Mesenchymal stem cell (in vitro differentiated cells and primary cell): ENCODE measurements around the gene IGF2.

Experiments used
- DNase-seq: peaks from one replicate; pipeline ENCODE4 v3.0.0-alpha.2; 2013
- H2AFZ ChIP-seq: one replicate; pipeline ENCODE4 v1.6.1; 2013; ENCODE audit warnings: low read depth, mild to moderate bottlenecking, control low read depth, inconsistent platforms, low read length, moderate library complexity
- H2AK5ac ChIP-seq: 2 replicates; pipeline ENCODE4 v1.6.1; 2013; ENCODE audit warnings: low read length, moderate library complexity, mild to moderate bottlenecking, inconsistent platforms; ENCODE audit not compliant: severe bottlenecking
- H2BK120ac ChIP-seq: one replicate; pipeline ENCODE4 v1.6.1; 2013; ENCODE audit warnings: low read depth, mild to moderate bottlenecking, inconsistent platforms, low read length, moderate library complexity
- H2BK12ac ChIP-seq, 2 experiments: one replicate each; pipeline ENCODE4 v1.6.1; 2013; ENCODE audit warnings: inconsistent platforms in 2 of 2, low read length in 2 of 2, mild to moderate bottlenecking in 2 of 2, moderate library complexity in 2 of 2, control low read depth in 1 of 2
- H2BK15ac ChIP-seq: one replicate; pipeline ENCODE4 v1.6.1; 2013; ENCODE audit warnings: mild to moderate bottlenecking, low read depth, inconsistent platforms; ENCODE audit not compliant: poor library complexity, severe bottlenecking
- H2BK5ac ChIP-seq: 2 replicates; pipeline ENCODE4 v1.6.1; 2013; ENCODE audit warnings: low read depth, mild to moderate bottlenecking, low read length, control low read depth, inconsistent platforms; ENCODE audit not compliant: poor library complexity, severe bottlenecking
- H3K14ac ChIP-seq, 2 experiments: one replicate each; pipeline ENCODE4 v1.6.1; 2013; ENCODE audit warnings: inconsistent platforms in 2 of 2, low read length in 2 of 2, control low read depth in 1 of 2, mild to moderate bottlenecking in 1 of 2, moderate library complexity in 1 of 2
- H3K18ac ChIP-seq, 2 experiments: one replicate each; pipeline ENCODE4 v1.6.1; 2013; ENCODE audit warnings: inconsistent platforms in 2 of 2, low read length in 2 of 2, control low read depth in 1 of 2, low read depth in 1 of 2, mild to moderate bottlenecking in 1 of 2
- H3K23ac ChIP-seq, 2 experiments: one replicate each; pipeline ENCODE4 v1.6.1; 2013; ENCODE audit warnings: inconsistent platforms in 2 of 2, low read length in 2 of 2, mild to moderate bottlenecking in 2 of 2, moderate library complexity in 2 of 2, control low read depth in 1 of 2
- H3K27ac ChIP-seq: 2 replicates; pipeline ENCODE4 v1.5.1; 2013; ENCODE audit warnings: mild to moderate bottlenecking, moderate library complexity, low read length, control low read depth, inconsistent platforms; ENCODE audit not compliant: poor library complexity, severe bottlenecking
- H3K27me3 ChIP-seq, 2 experiments: 2 replicates each; pipeline versions ENCODE4 v1.6.1 to v1.7.0; 2013; ENCODE audit warnings: low read length in 2 of 2, mild to moderate bottlenecking in 2 of 2, moderate library complexity in 2 of 2, control low read depth in 1 of 2, inconsistent platforms in 1 of 2; ENCODE audit not compliant: control insufficient read depth in 1 of 2, insufficient read depth in 1 of 2
- H3K36me3 ChIP-seq, 2 experiments: 2 replicates each; pipeline versions ENCODE4 v1.6.1 to v1.7.0; 2013; ENCODE audit warnings: low read length in 2 of 2, control low read depth in 1 of 2, inconsistent platforms in 1 of 2, low read depth in 1 of 2, mild to moderate bottlenecking in 1 of 2; ENCODE audit not compliant: insufficient read depth in 2 of 2, control insufficient read depth in 1 of 2
- H3K4ac ChIP-seq, 2 experiments: one replicate each; pipeline ENCODE4 v1.6.1; 2013; ENCODE audit warnings: inconsistent platforms in 2 of 2, low read length in 2 of 2, mild to moderate bottlenecking in 2 of 2, moderate library complexity in 2 of 2, control low read depth in 1 of 2, low read depth in 1 of 2
- H3K4me1 ChIP-seq: 2 replicates; pipeline ENCODE4 v1.6.1; 2013; ENCODE audit warnings: low read depth, low read length, control low read depth; ENCODE audit not compliant: control insufficient read depth, insufficient read depth
- H3K4me2 ChIP-seq: 2 replicates; pipeline ENCODE4 v1.6.1; 2013; ENCODE audit warnings: low read length, mild to moderate bottlenecking, inconsistent platforms; ENCODE audit not compliant: poor library complexity, severe bottlenecking
- H3K4me3 ChIP-seq, 2 experiments: 2 replicates each; pipeline versions ENCODE4 v1.5.1 to v1.7.0; 2013; ENCODE audit warnings: low read length in 2 of 2, mild to moderate bottlenecking in 2 of 2, control low read depth in 1 of 2, low read depth in 1 of 2; ENCODE audit not compliant: insufficient read depth in 1 of 2
- H3K79me1 ChIP-seq: replicated peaks from 2 replicates; pipeline ENCODE4 v1.6.1; 2013; ENCODE audit warnings: mild to moderate bottlenecking, control low read depth, low read length, inconsistent platforms; ENCODE audit not compliant: poor library complexity, severe bottlenecking
- H3K9ac ChIP-seq: 2 replicates; pipeline ENCODE4 v1.7.0; 2013; ENCODE audit warnings: mild to moderate bottlenecking, low read length, moderate library complexity
- H3K9me3 ChIP-seq: 2 replicates; pipeline ENCODE4 v1.7.0; 2013; ENCODE audit warnings: mild to moderate bottlenecking, low read length; ENCODE audit not compliant: control insufficient read depth
- H4K8ac ChIP-seq: one replicate; pipeline ENCODE4 v1.6.1; 2013; ENCODE audit warnings: inconsistent platforms, mild to moderate bottlenecking, low read length, moderate library complexity
- H4K91ac ChIP-seq: one replicate; pipeline ENCODE4 v1.6.1; 2013; ENCODE audit warnings: mild to moderate bottlenecking, low read length, inconsistent platforms
- WGBS: methylation state at CpG from one replicate; pipeline ENCODE4 v1.1.7; 2013; ENCODE audit warnings: mixed read lengths; 5-methylcytosine and 5-hydroxymethylcytosine counted together

IGF2 gene

DNA sequence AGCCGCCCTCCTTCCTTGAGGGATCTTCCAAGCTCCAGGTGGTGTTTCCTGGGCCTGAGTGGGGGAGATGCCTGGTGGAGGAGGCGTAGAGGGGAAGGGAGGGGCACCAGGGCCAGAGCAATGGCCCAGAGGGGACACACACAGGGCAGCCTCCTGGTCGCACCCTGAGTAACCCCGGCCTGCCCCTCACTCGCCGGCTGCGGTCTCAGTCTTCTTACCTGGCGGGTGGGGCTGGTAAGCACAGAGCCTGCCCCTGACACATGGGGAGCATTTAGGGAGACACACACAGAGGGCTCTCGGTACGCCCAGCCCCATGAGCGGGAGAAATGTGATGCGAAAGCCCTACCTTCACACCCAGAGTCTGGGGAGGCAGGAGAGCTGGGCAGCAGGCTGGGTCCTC lies 23.9 kb downstream of the IGF2 start:
- H3K79me1 ChIP-seq: no peaks in the 10 kb centered on the region
- H3K4me2 ChIP-seq: no peak overlapping the region
- H3K36me3 ChIP-seq: peaks cover 0 to 4% of the 10 kb centered on the region in 2 experiments
- peaks cover 33% of the 10 kb centered on the region for H3K9me3 ChIP-seq
- H2AFZ ChIP-seq: no peak overlapping the region
- no peak overlapping the region for H3K9ac ChIP-seq
- no peak overlapping the region for H3K23ac ChIP-seq
- peak overlapping the region in 1 of 2 experiments; percentile 36 for H3K14ac ChIP-seq
- no peak overlapping the region for H3K4me3 ChIP-seq
- peaks cover 0 to 35% of the 10 kb centered on the region in 2 experiments for H3K27me3 ChIP-seq
- peaks cover 2% of the 10 kb centered on the region for H3K4me1 ChIP-seq
- no peak overlapping the region for H3K27ac ChIP-seq
- WGBS: 95% methylated on average over 12 of the region's 12 CpGs
- no peak overlapping the region for H3K4ac ChIP-seq
- H2AK5ac ChIP-seq: no peak overlapping the region
- H2BK5ac ChIP-seq: no peak overlapping the region
- H2BK12ac ChIP-seq: no peak overlapping the region
- DNase-seq: no peak
- H4K8ac ChIP-seq: no peak overlapping the region
- no peak overlapping the region for H4K91ac ChIP-seq
- no peak overlapping the region for H2BK15ac ChIP-seq
- H3K18ac ChIP-seq: no peak overlapping the region
- no peak overlapping the region for H2BK120ac ChIP-seq

DNA sequence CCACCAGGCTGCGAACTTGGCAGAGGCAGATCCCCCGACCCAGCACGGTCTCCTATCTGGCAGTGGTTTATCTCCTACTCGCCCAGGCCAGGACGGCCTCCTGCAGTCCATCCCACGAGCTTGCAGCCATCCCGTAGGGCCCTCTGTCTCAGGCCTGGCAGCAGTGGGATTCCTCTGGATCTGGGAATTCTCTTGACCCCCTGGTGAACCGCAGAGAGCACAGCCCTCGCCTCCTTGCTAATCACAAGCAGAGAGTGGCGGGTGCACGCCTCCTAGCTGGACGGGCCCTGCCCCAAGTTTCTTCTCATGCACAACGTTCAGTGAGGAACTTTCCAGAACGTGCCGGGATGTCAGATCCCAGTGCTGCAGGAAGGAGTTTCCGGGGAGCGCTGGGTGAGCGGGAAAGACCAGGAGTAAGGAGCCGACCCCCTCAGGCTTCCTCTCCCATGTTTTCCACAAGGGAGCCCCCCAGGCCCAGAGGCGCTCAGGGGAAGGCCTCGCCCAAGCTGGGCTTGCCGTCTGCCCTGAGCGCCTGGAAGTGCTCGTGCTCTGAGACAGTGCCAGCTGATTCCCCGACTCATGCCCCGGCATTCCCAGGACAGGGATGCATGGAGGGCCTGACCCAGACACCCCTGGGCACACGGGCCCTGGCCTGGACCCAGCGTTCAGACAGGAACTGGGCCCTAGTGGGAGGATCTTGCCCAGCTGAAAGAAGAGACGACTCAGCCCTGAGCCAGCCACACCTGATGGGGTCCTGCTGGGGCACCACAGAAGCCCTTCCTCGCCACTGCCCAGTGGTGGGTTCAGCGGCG lies 24.6 kb downstream of the IGF2 start:
- no peak overlapping the region for H2BK120ac ChIP-seq
- H3K36me3 ChIP-seq: peaks cover 0 to 4% of the 10 kb centered on the region in 2 experiments
- no peak overlapping the region for H3K27ac ChIP-seq
- no peak overlapping the region for H2BK15ac ChIP-seq
- H3K9ac ChIP-seq: no peak overlapping the region
- peaks cover 37% of the 10 kb centered on the region for H3K9me3 ChIP-seq
- H3K79me1 ChIP-seq: no peaks in the 10 kb centered on the region
- H2BK12ac ChIP-seq: peak overlapping the region in 1 of 2 experiments; percentile 38
- no peak overlapping the region for H2AK5ac ChIP-seq
- H2BK5ac ChIP-seq: no peak overlapping the region
- no peak overlapping the region for H4K8ac ChIP-seq
- H4K91ac ChIP-seq: no peak overlapping the region
- H3K4ac ChIP-seq: no peak overlapping the region
- no peak for DNase-seq
- peaks cover 2% of the 10 kb centered on the region for H3K4me1 ChIP-seq
- no peak overlapping the region for H3K4me2 ChIP-seq
- no peak overlapping the region for H3K23ac ChIP-seq
- WGBS: 82% methylated on average over 32 of the region's 32 CpGs
- no peak overlapping the region for H2AFZ ChIP-seq
- H3K14ac ChIP-seq: no peak overlapping the region
- H3K4me3 ChIP-seq: no peak overlapping the region
- H3K18ac ChIP-seq: no peak overlapping the region
- H3K27me3 ChIP-seq: peaks cover 0 to 28% of the 10 kb centered on the region in 2 experiments

DNA sequence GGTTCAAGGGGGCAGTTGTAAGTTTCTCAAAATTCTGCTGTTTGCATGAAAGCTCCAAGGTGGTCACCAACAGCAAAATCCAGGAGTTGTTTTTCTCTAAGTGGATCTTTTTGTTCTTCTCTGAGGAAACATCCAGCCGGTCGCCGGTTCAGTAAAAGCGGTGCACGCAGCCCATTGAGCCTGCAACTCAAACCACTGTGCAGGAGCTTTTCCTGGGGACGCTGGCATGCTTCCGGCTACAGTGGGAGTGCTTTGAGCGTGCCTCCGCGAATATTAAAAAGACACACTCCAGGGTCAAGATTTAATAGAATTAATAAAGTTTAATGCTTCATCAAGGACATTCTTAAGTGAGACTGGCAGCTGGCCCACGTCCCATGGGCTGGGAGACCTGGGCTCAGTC lies 25.4 kb downstream of the IGF2 start:
- Histone ChIP-seq H2BK15ac (no peak overlapping the region), H2AFZ (no peak overlapping the region), H3K14ac (no peak overlapping the region), H3K23ac (no peak overlapping the region), H4K91ac (no peak overlapping the region), H2BK5ac (no peak overlapping the region), H3K4me2 (no peak overlapping the region), H3K9me3 (peaks cover 37% of the 10 kb centered on the region), H3K27me3 (peaks cover 0 to 29% of the 10 kb centered on the region in 2 experiments), H3K9ac (no peak overlapping the region), H3K36me3 (peaks cover 0 to 4% of the 10 kb centered on the region in 2 experiments), H3K4me1 (peaks cover 10% of the 10 kb centered on the region), H3K79me1 (no peaks in the 10 kb centered on the region), H4K8ac (no peak overlapping the region), H3K18ac (no peak overlapping the region), H3K4me3 (no peak overlapping the region), H3K27ac (no peak overlapping the region), H2BK12ac (no peak overlapping the region), H2AK5ac (no peak overlapping the region), H2BK120ac (no peak overlapping the region), H3K4ac (no peak overlapping the region)
- WGBS: 92% methylated on average over 8 of the region's 11 CpGs
- no peak for DNase-seq

DNA sequence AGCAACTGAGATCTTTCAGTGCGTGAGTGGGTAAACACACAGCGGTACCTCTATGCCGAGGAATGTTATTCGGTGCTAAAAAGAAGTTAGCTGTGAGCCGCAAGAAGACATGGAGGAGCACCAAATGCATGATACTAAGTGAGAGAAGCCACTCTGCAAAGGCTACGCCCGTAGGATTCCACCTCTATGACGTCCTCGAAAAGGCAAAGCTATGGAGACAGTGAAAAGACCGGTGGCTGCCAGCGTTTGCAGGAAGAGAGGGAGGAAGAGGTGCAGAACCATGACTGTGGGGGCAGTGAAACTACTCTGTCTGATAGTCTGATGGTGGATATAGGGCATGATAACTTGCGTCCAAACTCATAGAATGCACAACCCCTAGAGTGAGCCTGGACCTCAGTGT lies 28.7 kb downstream of the IGF2 start:
- Histone ChIP-seq H3K4me2 (no peak overlapping the region), H2BK120ac (no peak overlapping the region), H2BK15ac (peak overlapping the region; percentile 23), H3K27me3 (peaks cover 0 to 48% of the 10 kb centered on the region in 2 experiments), H2AFZ (no peak overlapping the region), H2AK5ac (no peak overlapping the region), H3K14ac (no peak overlapping the region), H3K36me3 (peaks cover 0 to 4% of the 10 kb centered on the region in 2 experiments), H4K91ac (no peak overlapping the region), H2BK5ac (no peak overlapping the region), H3K18ac (no peak overlapping the region), H3K4ac (no peak overlapping the region), H2BK12ac (no peak overlapping the region), H3K27ac (no peak overlapping the region), H3K9me3 (peaks cover 16% of the 10 kb centered on the region), H3K4me3 (no peak overlapping the region), H3K9ac (no peak overlapping the region), H3K4me1 (peaks cover 12% of the 10 kb centered on the region), H3K23ac (no peak overlapping the region), H4K8ac (no peak overlapping the region), H3K79me1 (no peaks in the 10 kb centered on the region)
- WGBS: 95% methylated on average over 12 of the region's 12 CpGs
- no peak for DNase-seq
